PFSK-1 (cell line): ENCODE data around the gene ATP2B2.

Source experiments
- FOXP2 ChIP-seq: optimal IDR thresholded peaks from 2 replicates; pipeline ENCODE3; 2011; ENCODE audit warnings: borderline replicate concordance, control low read depth, inconsistent platforms; ENCODE audit not compliant: insufficient read depth; ENCODE audit errors: extremely low read length, extremely low read depth
- POLR2AphosphoS5 ChIP-seq: IDR thresholded peaks from 2 replicates; pipeline ENCODE4 v1.6.1; 2012; ENCODE audit warnings: low read depth, mild to moderate bottlenecking, control low read depth, low read length, moderate library complexity
- SIN3A ChIP-seq: IDR thresholded peaks from 2 replicates; pipeline ENCODE4 v1.6.1; 2012; ENCODE audit warnings: mild to moderate bottlenecking, low read length, moderate library complexity, borderline replicate concordance; ENCODE audit not compliant: insufficient read depth
- TAF1 ChIP-seq: IDR thresholded peaks from 2 replicates; pipeline ENCODE4 v1.6.1; 2012; ENCODE audit warnings: low read length, control low read depth, borderline replicate concordance; ENCODE audit not compliant: insufficient read depth
- TF ChIP-seq, protein P1 (sequence below), 2 experiments: IDR thresholded peaks; 2 replicates each; pipeline versions ENCODE4 v1.6.1 to v1.8.0; 2011 to 2012; ENCODE audit warnings: low read depth in 2 of 2, low read length in 2 of 2, control low read depth in 1 of 2, inconsistent platforms in 1 of 2, mild to moderate bottlenecking in 1 of 2, moderate library complexity in 1 of 2; ENCODE audit not compliant: insufficient read depth in 1 of 2

ATP2B2 gene

DNA sequence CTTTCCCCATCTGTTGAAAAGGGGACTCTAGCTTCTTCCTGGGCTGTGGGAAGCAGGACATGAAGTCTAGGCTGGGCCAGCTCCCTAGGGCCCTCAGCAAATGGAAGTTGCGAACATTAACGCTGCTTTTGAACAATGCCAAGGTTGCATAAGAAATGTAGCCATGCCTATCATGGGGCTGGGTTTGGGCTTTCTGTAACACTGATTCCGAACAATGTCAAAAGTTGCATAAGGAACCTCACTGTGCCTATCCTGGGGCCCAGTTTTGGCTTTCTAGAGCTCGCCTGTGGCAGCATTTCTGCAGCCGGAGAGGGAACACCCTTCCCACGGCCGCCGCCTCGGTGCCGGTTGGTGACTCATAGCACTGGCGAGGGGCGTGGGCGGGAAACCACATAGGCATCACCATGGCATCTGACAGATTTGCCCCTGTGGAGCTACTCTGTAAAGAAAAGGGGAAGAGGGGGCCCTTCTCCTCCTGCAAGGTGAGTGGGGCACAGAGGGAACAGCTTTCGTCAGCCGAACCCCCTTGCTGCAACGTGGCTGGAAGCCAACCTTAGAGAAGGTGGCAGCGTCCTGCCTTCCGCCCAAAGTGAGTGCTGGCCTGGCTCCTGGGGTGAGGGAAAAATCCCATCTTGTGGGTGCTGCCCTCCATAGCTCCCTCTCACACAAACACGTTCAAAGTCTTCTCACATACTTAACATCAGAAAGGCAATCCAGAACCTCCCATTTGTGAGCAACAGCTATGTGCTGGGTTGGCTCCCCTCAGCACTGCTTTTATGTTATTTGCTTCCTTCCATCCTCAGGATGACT is 46.6 kb upstream of the ATP2B2 start:
- no peak for TF ChIP-seq SIN3A
- TF ChIP-seq, protein P1, sequence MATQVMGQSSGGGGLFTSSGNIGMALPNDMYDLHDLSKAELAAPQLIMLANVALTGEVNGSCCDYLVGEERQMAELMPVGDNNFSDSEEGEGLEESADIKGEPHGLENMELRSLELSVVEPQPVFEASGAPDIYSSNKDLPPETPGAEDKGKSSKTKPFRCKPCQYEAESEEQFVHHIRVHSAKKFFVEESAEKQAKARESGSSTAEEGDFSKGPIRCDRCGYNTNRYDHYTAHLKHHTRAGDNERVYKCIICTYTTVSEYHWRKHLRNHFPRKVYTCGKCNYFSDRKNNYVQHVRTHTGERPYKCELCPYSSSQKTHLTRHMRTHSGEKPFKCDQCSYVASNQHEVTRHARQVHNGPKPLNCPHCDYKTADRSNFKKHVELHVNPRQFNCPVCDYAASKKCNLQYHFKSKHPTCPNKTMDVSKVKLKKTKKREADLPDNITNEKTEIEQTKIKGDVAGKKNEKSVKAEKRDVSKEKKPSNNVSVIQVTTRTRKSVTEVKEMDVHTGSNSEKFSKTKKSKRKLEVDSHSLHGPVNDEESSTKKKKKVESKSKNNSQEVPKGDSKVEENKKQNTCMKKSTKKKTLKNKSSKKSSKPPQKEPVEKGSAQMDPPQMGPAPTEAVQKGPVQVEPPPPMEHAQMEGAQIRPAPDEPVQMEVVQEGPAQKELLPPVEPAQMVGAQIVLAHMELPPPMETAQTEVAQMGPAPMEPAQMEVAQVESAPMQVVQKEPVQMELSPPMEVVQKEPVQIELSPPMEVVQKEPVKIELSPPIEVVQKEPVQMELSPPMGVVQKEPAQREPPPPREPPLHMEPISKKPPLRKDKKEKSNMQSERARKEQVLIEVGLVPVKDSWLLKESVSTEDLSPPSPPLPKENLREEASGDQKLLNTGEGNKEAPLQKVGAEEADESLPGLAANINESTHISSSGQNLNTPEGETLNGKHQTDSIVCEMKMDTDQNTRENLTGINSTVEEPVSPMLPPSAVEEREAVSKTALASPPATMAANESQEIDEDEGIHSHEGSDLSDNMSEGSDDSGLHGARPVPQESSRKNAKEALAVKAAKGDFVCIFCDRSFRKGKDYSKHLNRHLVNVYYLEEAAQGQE (IDR thresholded peaks at IDR 0.05; ENCODE audit: insufficient read depth in 1 of 2, low read depth in 2 of 2, low read length in 2 of 2), result no peak
- TF ChIP-seq POLR2AphosphoS5, result no peak
- TF ChIP-seq FOXP2, result no peak

DNA sequence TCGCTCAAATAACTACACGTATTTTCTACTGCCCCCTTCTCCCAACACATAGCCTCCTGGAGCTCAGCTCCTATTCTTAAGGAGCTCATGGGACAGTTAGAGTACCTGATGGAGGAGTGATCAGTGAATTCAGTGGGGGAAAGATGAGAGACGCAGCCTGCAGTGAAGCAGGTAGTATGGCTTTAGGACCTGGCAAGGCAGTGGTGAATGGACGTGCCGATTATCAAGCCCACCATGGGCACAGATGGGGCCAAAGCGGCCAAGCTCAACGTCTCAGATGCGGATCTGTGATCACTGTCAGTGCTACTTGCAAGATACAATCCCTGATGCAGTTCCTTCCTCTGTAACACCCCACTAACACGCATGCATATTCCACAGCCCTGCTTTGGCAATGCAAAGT is 45.8 kb upstream of the ATP2B2 start:
- TF ChIP-seq TAF1 (no peak), FOXP2 (no peak), SIN3A (no peak), POLR2AphosphoS5 (no peak)
- TF ChIP-seq, protein P1 (IDR thresholded peaks at IDR 0.05; ENCODE audit: insufficient read depth in 1 of 2, low read depth in 2 of 2, low read length in 2 of 2), result no peak

DNA sequence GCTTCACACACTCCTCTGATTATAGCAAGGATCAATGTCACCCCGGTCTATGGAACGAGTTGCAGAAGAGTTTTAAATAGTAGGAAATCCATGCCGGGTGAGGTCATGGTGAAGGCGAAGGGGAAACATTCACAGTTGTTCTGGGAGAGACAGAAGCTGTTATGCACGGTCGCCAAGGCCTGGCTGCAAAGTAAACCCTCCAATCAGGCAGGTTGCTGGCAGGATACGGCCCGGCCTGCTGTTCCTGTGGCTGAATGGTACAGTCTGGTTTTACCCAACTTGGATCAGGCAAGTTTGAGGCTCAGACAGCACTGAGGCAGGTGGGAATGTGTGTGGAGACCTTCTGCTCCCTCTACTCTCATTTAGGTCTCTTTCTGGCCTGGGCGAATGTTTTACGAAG is 45.3 kb upstream of the ATP2B2 start:
- TF ChIP-seq POLR2AphosphoS5 (no peak), TAF1 (no peak), SIN3A (no peak), FOXP2 (no peak)
- TF ChIP-seq, protein P1 (IDR thresholded peaks at IDR 0.05; ENCODE audit: insufficient read depth in 1 of 2, low read depth in 2 of 2, low read length in 2 of 2), result no peak

DNA sequence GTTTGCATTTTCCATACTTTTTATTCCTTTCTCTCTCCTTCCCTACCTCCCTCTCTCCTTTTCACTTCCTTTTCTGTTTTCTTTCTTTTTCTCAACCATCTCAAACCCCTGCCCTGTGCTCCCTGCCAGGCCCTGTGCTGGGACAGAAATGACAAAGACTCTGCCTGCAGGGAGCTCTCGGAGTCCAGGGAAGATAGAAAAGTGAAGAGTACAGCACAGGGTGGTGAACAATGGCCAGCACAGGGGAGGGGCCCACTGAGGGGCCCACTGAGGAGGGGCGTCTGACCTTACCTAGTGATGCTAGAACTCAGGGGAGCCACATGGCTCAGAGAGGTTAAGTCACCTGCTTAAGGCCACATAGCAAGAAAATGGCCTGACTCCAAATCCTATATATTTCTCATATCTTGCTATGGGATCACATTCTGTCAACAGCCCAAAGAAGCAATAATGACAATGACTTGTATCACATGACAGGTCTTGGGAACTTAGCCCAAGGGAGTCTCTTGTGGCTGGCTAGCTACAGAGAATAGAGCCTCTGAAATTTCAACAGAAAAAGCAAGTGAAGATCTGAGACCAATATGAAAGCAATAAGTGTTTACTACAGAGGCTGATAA is 44.3 kb upstream of the ATP2B2 start:
- TF ChIP-seq POLR2AphosphoS5 (no peak), TAF1 (no peak), FOXP2 (no peak), SIN3A (no peak)
- TF ChIP-seq, protein P1 (IDR thresholded peaks at IDR 0.05; ENCODE audit: insufficient read depth in 1 of 2, low read depth in 2 of 2, low read length in 2 of 2), result no peak
